Osteoblast (primary cell): Measurements from ENCODE around the gene ASTN2. TPM values are rescaled to one million over a fixed set of nuclear protein-coding genes. Genes with fewer than 3 reads are reported as not detected.

Source experiments
- DNase-seq: peaks from one replicate; pipeline ENCODE4 v3.0.0; 2011; ENCODE audit warnings: low spot score, mixed read lengths; ENCODE audit not compliant: insufficient read length; ENCODE audit errors: missing footprints
- H2AFZ ChIP-seq: 2 replicates; pipeline ENCODE4 v1.6.0; 2011; ENCODE audit warnings: mild to moderate bottlenecking, low read length
- H3K27ac ChIP-seq: 2 replicates; pipeline ENCODE4 v1.5.1; 2011; ENCODE audit warnings: mild to moderate bottlenecking, low read depth, low read length, moderate library complexity
- H3K27me3 ChIP-seq: 2 replicates; pipeline ENCODE4 v1.6.0; 2012; ENCODE audit warnings: mild to moderate bottlenecking, control low read depth, inconsistent platforms, low read length, moderate library complexity; ENCODE audit not compliant: insufficient read depth
- H3K36me3 ChIP-seq: 2 replicates; pipeline ENCODE4 v1.5.1; 2011; ENCODE audit warnings: mild to moderate bottlenecking, low read length, control low read depth, moderate library complexity; ENCODE audit not compliant: insufficient read depth
- H3K4me1 ChIP-seq: 2 replicates; pipeline ENCODE4 v1.5.1; 2011; ENCODE audit warnings: mild to moderate bottlenecking, low read length, control low read depth, moderate library complexity; ENCODE audit not compliant: insufficient read depth
- H3K4me2 ChIP-seq: 2 replicates; pipeline ENCODE4 v1.6.0; 2011; ENCODE audit warnings: mild to moderate bottlenecking, low read length; ENCODE audit not compliant: insufficient read depth
- H3K4me3 ChIP-seq: fragments of 200-600 bp; sonication (generic); 3 replicates; pipeline ENCODE4 v1.5.1; 2012; ENCODE audit warnings: mild to moderate bottlenecking, low read length, inconsistent platforms; ENCODE audit not compliant: insufficient read depth
- H3K79me2 ChIP-seq: 2 replicates; pipeline ENCODE4 v1.6.0; 2012; ENCODE audit warnings: mild to moderate bottlenecking, low read length, control low read depth, inconsistent platforms; ENCODE audit not compliant: insufficient read depth
- H3K9me3 ChIP-seq: 2 replicates; pipeline ENCODE4 v1.5.1; 2011; ENCODE audit warnings: low read depth, low read length, control low read depth
- H4K20me1 ChIP-seq: 2 replicates; pipeline ENCODE4 v1.6.0; 2012; ENCODE audit warnings: mild to moderate bottlenecking, low read length, control low read depth; ENCODE audit not compliant: insufficient read depth
- CTCF ChIP-seq: IDR thresholded peaks from 2 replicates; pipeline ENCODE4 v1.5.1; 2011; ENCODE audit warnings: mild to moderate bottlenecking, low read depth, low read length, moderate library complexity; ENCODE audit errors: extremely low read depth
- total RNA-seq: library from RNA; depleted of rRNA; stranded (reverse); fragments of >200 nt; gene quantifications from 2 replicates; pipeline ENCODE4 v1.2.3, GENCODE V29; 2012

Gene ASTN2
- total RNA-seq, 1 donor, result 4.7 TPM

DNA sequence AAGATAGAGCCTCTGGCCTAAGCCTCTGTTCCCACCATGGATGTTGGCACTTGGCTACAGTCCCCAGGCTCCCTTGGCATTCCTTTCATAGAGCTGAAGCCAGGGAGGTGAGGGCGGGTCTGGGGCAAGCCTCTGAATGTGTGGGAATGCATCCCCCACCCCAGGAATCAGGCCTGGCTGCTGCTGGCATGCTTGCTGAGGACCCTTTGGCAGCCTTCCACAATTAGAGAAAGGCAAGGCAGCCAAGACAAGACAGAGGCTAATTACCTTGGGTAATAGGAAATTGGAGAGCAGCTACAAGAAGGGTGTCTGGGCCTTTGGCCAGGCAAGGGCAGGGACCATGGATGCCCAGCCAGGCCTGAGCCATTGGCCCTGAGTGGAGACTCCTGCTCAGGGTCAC is 932.1 kb downstream of the ASTN2 start:
- DNase-seq, result no peak
- no peak overlapping the region for H3K4me2 ChIP-seq
- H3K27ac ChIP-seq, result no peak overlapping the region
- no peaks in the 10 kb centered on the region for H3K36me3 ChIP-seq
- H4K20me1 ChIP-seq, result no peaks in the 10 kb centered on the region
- no peaks in the 10 kb centered on the region for H3K27me3 ChIP-seq
- H3K4me1 ChIP-seq, result no peaks in the 10 kb centered on the region
- no peaks in the 10 kb centered on the region for H3K9me3 ChIP-seq
- no peak for TF ChIP-seq CTCF
- H2AFZ ChIP-seq, result no peak overlapping the region
- H3K79me2 ChIP-seq, result no peaks in the 10 kb centered on the region
- H3K4me3 ChIP-seq, result no peak overlapping the region

- no peaks in the 10 kb centered on the region for H3K4me1 ChIP-seq
- no peak overlapping the region for H3K4me3 ChIP-seq
- H3K27me3 ChIP-seq, result no peaks in the 10 kb centered on the region
- no peaks in the 10 kb centered on the region for H3K9me3 ChIP-seq
- no peak overlapping the region for H2AFZ ChIP-seq
- no peak for TF ChIP-seq CTCF
- no peaks in the 10 kb centered on the region for H3K36me3 ChIP-seq
- no peak overlapping the region for H3K27ac ChIP-seq
- H3K79me2 ChIP-seq, result no peaks in the 10 kb centered on the region
- no peak overlapping the region for H3K4me2 ChIP-seq
- DNase-seq, result no peak
- H4K20me1 ChIP-seq, result no peaks in the 10 kb centered on the region
Observed at GRCh38 chr9:116480700-116481099, 934.2 kb downstream of the ASTN2 start.

- no peaks in the 10 kb centered on the region for H3K36me3 ChIP-seq
Observed at GRCh38 chr9:116479967-116480366, 934.9 kb downstream of the ASTN2 start.

GRCh38 chr9:116479056-116479544 is 935.8 kb downstream of the ASTN2 start:
- no peak for TF ChIP-seq CTCF
- no peaks in the 10 kb centered on the region for H3K79me2 ChIP-seq
- no peaks in the 10 kb centered on the region for H3K4me1 ChIP-seq

More at GRCh38 chr9:116479967-116480366, 934.9 kb downstream of the ASTN2 start:
- Histone ChIP-seq H4K20me1 (no peaks in the 10 kb centered on the region), H3K27me3 (no peaks in the 10 kb centered on the region), H3K79me2 (no peaks in the 10 kb centered on the region), H3K27ac (no peak overlapping the region), H3K4me1 (no peaks in the 10 kb centered on the region), H3K9me3 (no peaks in the 10 kb centered on the region), H3K4me3 (no peak overlapping the region), H3K4me2 (no peak overlapping the region), H2AFZ (no peak overlapping the region)
- no peak for TF ChIP-seq CTCF
- DNase-seq, result no peak

More at GRCh38 chr9:116479056-116479544, 935.8 kb downstream of the ASTN2 start:
- Histone ChIP-seq H3K9me3 (no peaks in the 10 kb centered on the region), H2AFZ (no peak overlapping the region), H3K4me3 (no peak overlapping the region), H3K27me3 (no peaks in the 10 kb centered on the region), H3K4me2 (no peak overlapping the region), H3K27ac (no peak overlapping the region), H4K20me1 (no peaks in the 10 kb centered on the region), H3K36me3 (no peaks in the 10 kb centered on the region)
- no peak for DNase-seq
